Left hindlimb (tissue), 1 donor: ENCODE results near the gene EPB41L4A.
"Not testable (repeated sequence)": the region's sequence is repeated elsewhere in the genome, so short reads cannot be mapped to it uniquely, and the experiment has no call there.

Experiments
- DNase-seq: peaks from one replicate; pipeline ENCODE4 v3.0.0-alpha.2; 2018

The EPB41L4A gene

GRCh38 chr5:112419164-112419985 lies at the start of gene EPB41L4A:
TSS of gene EPB41L4A (minus strand) at chr5:112419277. CDS start at chr5:112419039, 238 bp downstream.
- DNase-seq, result peak; percentile 62

DNA sequence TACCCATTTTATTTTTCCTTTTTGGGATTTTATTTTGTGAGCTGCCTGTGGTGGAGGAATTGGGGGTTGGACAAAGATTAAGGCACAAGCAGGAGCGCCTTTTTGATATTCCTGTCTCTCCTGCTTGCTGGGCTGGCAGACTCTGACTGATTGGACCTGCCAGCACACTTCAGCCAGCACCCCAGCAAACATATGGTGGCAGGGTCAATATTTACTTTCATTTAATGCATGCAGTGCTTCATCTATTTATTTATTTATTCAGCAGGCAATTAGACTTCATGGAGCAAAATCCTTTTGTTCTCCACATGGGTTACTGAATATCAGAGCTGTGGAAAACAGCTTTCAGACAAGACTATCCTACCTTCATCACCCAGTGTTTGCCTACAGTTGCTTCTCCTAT lies 48.4 kb upstream of the EPB41L4A start:
- DNase-seq, result no peak

DNA sequence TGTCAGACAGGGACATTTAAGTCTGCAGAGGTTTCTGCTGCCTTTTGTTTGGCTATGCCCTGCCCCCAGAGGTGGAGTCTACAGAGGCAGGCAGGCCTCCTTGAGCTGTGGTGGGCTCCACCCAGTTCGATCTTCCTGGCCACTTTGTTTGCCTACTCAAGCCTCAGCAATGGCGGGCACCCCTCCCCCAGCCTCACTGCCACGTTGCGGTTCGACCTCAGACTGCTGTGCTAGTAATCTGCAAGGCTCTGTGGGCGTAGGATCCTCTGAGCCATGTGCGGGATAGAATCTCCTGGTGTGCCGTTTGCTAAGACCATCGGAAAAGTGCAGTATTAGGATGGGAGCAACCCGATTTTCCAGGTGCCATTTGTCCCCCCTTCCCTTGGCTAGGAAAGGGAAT lies 47.2 kb upstream of the EPB41L4A start:
- DNase-seq, result not testable (repeated sequence)

- not testable (repeated sequence) for DNase-seq
Observed at GRCh38 chr5:112447187-112447760, 28.2 kb upstream of the EPB41L4A start.

- no peak for DNase-seq
Observed at GRCh38 chr5:112445626-112446350, 26.7 kb upstream of the EPB41L4A start.

DNA sequence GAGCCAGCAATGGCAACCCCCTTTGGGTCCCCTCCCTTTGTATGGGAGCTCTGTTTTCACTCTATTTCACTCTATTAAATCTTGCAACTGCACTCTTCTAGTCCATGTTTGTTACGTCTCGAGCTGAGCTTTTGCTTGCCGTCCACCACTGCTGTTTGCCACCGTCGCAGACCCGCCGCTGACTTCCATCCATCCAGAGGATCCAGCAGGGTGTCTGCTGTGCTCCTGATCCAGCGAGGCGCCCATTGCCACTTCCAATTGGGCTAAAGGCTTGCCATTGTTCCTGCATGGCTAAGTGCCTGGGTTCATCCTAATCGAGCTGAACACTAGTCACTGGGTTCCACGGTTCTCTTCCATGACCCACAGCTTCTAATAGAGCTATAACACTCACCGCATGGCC lies 24.9 kb upstream of the EPB41L4A start:
- not testable (repeated sequence) for DNase-seq

GRCh38 chr5:112440031-112440430 lies 21.0 kb upstream of the EPB41L4A start:
- DNase-seq, result no peak

GRCh38 chr5:112436144-112436543 lies 17.1 kb upstream of the EPB41L4A start:
- no peak for DNase-seq

DNA sequence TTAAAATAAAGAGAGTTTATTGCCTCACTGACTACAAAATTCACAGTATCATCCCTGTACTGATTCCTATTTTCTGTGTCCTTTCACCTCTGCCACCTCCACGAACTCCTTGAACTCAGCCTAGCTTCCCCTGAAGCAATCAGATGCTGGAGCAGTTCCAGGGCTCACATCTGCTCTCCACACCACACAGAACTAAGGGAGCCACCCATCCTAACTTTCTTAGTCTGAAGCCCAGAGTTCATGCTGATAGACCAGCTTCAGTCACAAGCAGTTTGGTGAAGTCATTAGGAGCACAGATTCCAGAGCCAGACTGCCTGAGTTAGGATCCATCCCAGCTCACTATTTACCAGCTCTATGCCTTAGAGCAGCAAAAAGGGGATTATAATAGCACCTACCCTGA lies 15.6 kb upstream of the EPB41L4A start:
- no peak for DNase-seq

DNA sequence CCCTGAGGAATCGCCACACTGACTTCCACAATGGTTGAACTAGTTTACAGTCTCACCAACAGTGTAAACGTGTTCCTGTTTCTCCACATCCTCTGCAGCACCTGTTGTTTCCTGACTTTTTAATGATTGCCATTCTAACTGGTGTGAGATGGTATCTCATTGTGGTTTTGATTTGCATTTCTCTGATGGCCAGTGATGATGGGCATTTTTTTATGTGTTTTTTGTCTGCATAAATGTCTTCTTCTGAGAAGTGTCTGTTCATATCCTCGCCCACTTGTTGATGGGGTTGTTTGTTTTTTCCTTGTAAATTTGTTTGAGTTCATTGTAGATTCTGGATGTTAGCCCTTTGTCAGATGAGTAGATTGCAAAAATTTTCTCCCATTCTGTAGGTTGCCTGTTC lies 7.1 kb upstream of the EPB41L4A start:
- DNase-seq, result not testable (repeated sequence)

GRCh38 chr5:112419986-112420864 lies 1.1 kb upstream of the EPB41L4A start:
- peak; percentile 84 for DNase-seq

DNA sequence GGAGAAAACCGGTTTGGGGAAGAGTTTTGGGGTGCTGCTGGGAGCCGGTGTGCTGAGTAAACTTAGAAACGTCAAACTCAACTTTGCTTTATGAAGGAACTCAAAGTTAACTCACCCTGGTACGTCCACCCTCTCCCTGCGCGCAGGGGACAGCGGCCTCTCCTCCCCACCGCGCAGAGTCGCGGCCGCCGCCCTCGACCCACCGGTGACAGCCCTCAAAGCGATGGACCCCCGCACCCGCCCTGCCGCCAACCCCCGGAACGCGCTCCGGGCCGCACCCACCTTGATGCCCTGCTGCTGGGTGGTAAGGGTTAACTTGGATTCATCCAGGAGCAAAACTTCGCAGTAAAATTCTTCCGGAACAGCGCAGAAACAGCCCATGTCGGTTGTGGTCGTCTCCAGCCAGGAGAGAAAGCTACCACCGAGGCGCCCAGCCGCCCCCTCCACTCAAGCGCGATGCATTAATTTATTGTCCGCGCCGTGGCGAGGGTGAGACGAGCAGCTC lies 366 bp downstream of the EPB41L4A start:
- peak; percentile 36 for DNase-seq

- peak; percentile 31 for DNase-seq
Observed at GRCh38 chr5:112417931-112418658, 982 bp downstream of the EPB41L4A start.

DNA sequence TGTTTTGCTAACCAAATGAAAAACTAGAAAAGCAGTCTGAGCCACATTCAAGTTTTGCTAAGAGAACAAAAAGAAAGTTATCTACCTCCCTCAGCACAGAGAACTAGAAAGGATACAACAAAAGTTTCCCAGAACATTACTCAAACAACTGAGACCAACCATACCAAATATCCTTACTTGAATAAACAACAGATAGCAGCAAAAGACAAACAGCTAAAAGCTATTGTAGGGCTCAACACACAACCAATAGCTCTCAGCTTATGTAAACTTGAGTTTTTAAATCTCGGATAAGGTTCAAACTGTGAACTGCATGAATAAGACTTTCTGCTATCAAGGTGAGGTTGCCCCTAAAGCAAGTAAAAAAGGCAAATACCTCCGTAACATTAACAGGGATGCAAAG lies 3.5 kb downstream of the EPB41L4A start:
- no peak for DNase-seq

- DNase-seq, result no peak
Observed at GRCh38 chr5:112413611-112414010, 5.5 kb downstream of the EPB41L4A start.

DNA sequence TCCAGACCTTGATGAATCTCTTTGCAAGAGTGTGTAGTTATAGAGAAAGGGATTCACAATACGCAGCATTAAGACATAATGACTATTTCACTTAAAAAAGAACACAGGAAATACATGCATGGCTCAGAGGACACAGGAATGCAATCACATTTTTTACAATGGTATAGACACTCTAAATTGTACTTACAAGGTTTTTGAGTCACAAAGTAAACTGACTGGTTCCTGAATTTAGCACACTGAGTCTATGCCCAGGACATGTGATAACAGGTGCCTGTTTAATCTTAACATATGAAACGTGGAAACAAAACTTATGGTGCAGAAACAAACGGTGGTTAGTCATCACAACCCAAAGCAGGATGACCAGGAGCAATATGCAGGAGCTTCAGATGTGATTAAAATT lies 6.7 kb downstream of the EPB41L4A start:
- DNase-seq, result no peak

DNA sequence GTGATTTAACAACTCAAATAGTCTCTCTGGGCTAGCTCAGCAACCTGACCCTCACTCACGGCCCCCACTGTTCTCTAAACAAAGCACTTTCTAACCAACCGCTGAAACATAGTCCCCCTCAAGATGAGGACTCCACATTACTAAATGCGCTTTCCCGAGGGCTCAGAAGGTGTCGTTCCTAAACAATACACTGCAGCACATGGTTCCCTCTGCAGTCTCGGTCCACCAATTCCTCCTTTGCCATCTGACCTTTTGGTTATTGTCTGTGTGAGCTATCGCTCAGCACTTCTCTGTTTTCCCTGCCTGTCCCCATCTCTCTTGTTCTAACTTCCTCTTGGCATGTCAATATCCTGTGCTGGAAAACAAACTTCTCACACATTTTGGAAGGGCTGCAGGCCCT lies 7.2 kb downstream of the EPB41L4A start:
- no peak for DNase-seq

DNA sequence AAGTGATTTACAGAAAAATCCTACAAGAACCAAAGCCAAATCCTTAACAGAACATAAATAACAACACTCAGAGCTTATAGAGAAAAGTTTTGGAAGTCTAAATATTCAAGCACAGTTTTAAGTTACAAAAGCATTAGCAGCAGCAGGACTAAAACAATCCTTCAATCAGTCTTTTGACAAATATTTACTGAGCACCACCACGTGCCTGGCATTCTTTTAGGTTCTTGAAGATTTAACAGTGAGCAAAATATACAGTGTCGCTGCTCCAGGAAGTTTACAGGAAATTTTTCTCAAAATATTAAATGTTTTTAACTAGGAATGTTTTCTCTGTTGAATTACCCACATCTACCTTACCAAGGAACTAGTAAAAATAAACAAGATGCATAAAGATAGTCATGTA lies 11.4 kb downstream of the EPB41L4A start:
- DNase-seq, result no peak

DNA sequence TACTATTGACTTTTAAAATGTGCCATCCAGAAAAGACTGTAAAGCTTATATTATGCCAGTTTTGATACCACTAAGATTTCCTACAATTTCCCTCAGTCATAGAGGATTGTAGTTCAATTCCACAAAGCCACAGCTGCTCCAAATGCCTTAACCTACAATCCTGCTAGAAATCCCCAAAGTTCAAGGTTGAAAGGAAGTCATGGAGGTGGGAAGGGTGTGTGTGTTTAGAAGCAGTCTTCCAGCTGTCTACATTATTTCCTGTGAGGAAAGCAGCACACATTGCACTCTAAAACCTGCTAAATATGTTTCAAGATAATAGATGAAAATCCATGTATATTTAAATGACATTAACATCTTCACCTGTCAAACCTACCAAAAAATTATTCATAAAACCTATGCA lies 11.8 kb downstream of the EPB41L4A start:
- no peak for DNase-seq

- DNase-seq, result no peak
Observed at GRCh38 chr5:112403069-112403468, 16.0 kb downstream of the EPB41L4A start.

DNA sequence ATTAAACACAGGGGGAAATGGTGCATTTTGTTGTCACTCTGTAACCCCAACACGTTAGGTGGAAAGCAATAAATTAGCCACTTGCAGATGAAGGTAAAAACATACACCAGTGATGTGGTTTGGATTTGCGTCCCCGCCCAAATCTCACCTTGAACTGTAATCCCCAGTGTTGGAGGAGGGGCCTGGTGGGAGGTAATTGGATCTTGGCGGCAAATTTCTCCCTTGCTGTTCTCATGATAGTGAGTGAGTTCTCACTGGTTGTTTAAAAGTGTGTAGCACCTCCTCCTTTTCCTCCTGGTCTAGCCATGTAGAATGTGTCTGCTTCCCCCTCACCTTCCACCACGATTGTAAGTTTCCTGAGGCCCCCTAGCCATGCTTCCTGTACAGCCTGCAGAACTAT lies 17.2 kb downstream of the EPB41L4A start:
- no peak for DNase-seq

GRCh38 chr5:112397690-112398089 lies 21.4 kb downstream of the EPB41L4A start:
- no peak for DNase-seq
